Choroid plexus epithelial cell (primary cell): ENCODE data around the gene LRIT2.

ENCODE experiments used
- DNase-seq: peaks from one replicate; pipeline ENCODE4 v3.0.0-alpha.2; 2010; ENCODE audit warnings: low read depth
- H3K4me3 ChIP-seq: 2 replicates; pipeline ENCODE4 v1.5.1; 2011; ENCODE audit warnings: low read depth, mild to moderate bottlenecking, control low read depth, low read length, moderate library complexity
- CTCF ChIP-seq: conservative IDR thresholded peaks from 2 replicates; pipeline ENCODE4 v1.5.1; 2011; ENCODE audit warnings: low read depth, mild to moderate bottlenecking, control low read depth, inconsistent platforms, low read length, moderate library complexity

Gene LRIT2

GRCh38 chr10:84195044-84195830 lies 30.1 kb downstream of the LRIT2 start:
- no peak for TF ChIP-seq CTCF
- no peak for DNase-seq
- H3K4me3 ChIP-seq, result no peak overlapping the region

GRCh38 chr10:84194424-84195043 lies 30.8 kb downstream of the LRIT2 start, which contains the start of gene CDHR1:
CDHR1 (plus strand) TSS chr10:84194537; CDS start chr10:84194761, 224 bp downstream.
- no peak for DNase-seq
- no peak for TF ChIP-seq CTCF
- peak within 1 kb of the TSS; percentile 11 for H3K4me3 ChIP-seq

GRCh38 chr10:84193846-84194423 lies 31.4 kb downstream of the LRIT2 start:
- peak; percentile 11 for DNase-seq
- TF ChIP-seq CTCF, result no peak
- no peak overlapping the region for H3K4me3 ChIP-seq

- DNase-seq, result no peak
- no peak overlapping the region for H3K4me3 ChIP-seq
- no peak for TF ChIP-seq CTCF
These were observed 32.0 kb downstream of the LRIT2 start for GRCh38 chr10:84193327-84193726.

- DNase-seq, result no peak
- no peak overlapping the region for H3K4me3 ChIP-seq
- no peak for TF ChIP-seq CTCF
These were observed 34.2 kb downstream of the LRIT2 start for GRCh38 chr10:84191106-84191505.

- TF ChIP-seq CTCF, result no peak
- DNase-seq, result no peak
- H3K4me3 ChIP-seq, result no peak overlapping the region
These were observed 34.7 kb downstream of the LRIT2 start for GRCh38 chr10:84190621-84191020.

GRCh38 chr10:84188815-84189214 lies 36.5 kb downstream of the LRIT2 start:
- H3K4me3 ChIP-seq, result no peak overlapping the region
- TF ChIP-seq CTCF, result no peak
- DNase-seq, result no peak
